ENCODE data around the gene RNU5B-1.
"Not testable (repeated sequence)": the region's sequence is repeated elsewhere in the genome, so short reads cannot be mapped to it uniquely, and the experiment has no call there.

The RNU5B-1 gene

GRCh38 chr15:65344214-65344913 lies 39.9 kb downstream of the RNU5B-1 start:
- no peak for DNase-seq (ENCODE audit: low read depth)

DNA sequence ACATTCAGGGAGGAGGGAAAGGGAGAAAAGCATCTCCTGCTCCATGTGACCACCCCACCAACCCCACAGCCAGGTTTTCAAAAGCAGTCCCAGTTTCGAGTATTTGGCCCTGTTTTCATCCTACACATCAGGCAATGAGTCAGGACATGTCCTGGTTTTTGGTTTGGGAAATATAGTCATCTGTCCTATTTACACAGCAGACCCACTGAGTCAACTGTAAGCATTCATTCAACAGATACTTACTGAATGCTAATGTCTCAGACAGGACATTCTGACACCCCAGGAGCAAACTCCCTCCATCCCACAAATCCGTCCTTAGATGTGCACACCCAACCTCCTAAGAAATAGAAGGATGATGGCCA lies 40.4 kb downstream of the RNU5B-1 start:
- no peak for DNase-seq (ENCODE audit: low read depth)

GRCh38 chr15:65346856-65347598 lies 42.5 kb downstream of the RNU5B-1 start:
- DNase-seq (ENCODE audit: low read depth) = no peak

- not testable (repeated sequence) for DNase-seq (ENCODE audit: low read depth)
Observed at GRCh38 chr15:65347756-65348155, 43.3 kb downstream of the RNU5B-1 start.

GRCh38 chr15:65349338-65349737 lies 44.9 kb downstream of the RNU5B-1 start:
- no peak for DNase-seq (ENCODE audit: low read depth)

DNA sequence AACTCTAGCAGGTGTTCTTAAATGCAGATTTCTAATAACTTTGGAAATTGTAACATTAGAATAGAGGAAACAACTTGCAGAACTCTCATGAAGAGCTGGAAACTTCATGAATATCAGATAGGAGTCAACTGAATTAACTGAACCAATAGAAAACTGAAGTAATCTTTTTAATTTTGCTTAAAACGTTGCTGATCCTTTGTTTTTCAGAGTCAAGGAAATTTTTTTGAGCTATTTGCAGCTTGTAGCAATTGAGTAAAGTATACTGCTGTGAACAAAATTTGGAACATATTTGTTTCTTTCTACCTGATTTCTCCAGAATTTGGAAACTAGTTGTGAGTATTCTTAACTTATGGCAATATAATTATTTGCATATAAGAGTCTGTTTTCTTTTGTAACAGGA lies 47.5 kb downstream of the RNU5B-1 start:
- DNase-seq (ENCODE audit: low read depth) = not testable (repeated sequence)

Data from stimulated activated CD8-positive, alpha-beta memory T cell treated with anti-CD3 and anti-CD28 coated beads, Interleukin-7, amount 100 ng/mL, for 24 hours (primary cell).